GM18502 (cell line): Measurements from ENCODE around the gene GLIS2.

Source experiments
- ATAC-seq: cut with Tn5 transposase; IDR thresholded peaks from one replicate; pipeline ENCODE4 v1.9.1; 2021; ENCODE audit warnings: mild to moderate bottlenecking; ENCODE audit not compliant: unreplicated experiment, poor library complexity

GLIS2 gene

GRCh38 chr16:4318967-4319366 lies 3.1 kb downstream of the GLIS2 start:
- ATAC-seq = no peak

- peak; percentile 56 for ATAC-seq
Measured at GRCh38 chr16:4319454-4320421, 3.9 kb downstream of the GLIS2 start.

- ATAC-seq = no peak
Measured at GRCh38 chr16:4320571-4321137, 4.8 kb downstream of the GLIS2 start.

GRCh38 chr16:4321286-4322120 lies 5.6 kb downstream of the GLIS2 start:
- ATAC-seq = no peak

GRCh38 chr16:4322121-4323052 lies 6.5 kb downstream of the GLIS2 start:
- no peak for ATAC-seq

GRCh38 chr16:4323071-4323844 lies 7.4 kb downstream of the GLIS2 start:
- ATAC-seq = no peak

- ATAC-seq = no peak
Measured at GRCh38 chr16:4323845-4324488, 8.1 kb downstream of the GLIS2 start.

- ATAC-seq = no peak
Measured at GRCh38 chr16:4324492-4325252, 8.8 kb downstream of the GLIS2 start.

GRCh38 chr16:4325253-4325758 lies 9.4 kb downstream of the GLIS2 start:
- no peak for ATAC-seq

GRCh38 chr16:4327386-4328045 lies 11.6 kb downstream of the GLIS2 start:
- ATAC-seq = no peak

GRCh38 chr16:4328046-4328781 lies 12.3 kb downstream of the GLIS2 start:
- no peak for ATAC-seq

- no peak for ATAC-seq
Measured at GRCh38 chr16:4328782-4329775, 13.2 kb downstream of the GLIS2 start.

- no peak for ATAC-seq
Measured at GRCh38 chr16:4330277-4330874, 14.5 kb downstream of the GLIS2 start.

GRCh38 chr16:4332083-4332482 lies 16.2 kb downstream of the GLIS2 start:
- no peak for ATAC-seq
